Measurements from ENCODE around the gene UTP25.
"Not testable (repeated sequence)": the region's sequence is repeated elsewhere in the genome, so short reads cannot be mapped to it uniquely, and the experiment has no call there.

Gene UTP25

DNA sequence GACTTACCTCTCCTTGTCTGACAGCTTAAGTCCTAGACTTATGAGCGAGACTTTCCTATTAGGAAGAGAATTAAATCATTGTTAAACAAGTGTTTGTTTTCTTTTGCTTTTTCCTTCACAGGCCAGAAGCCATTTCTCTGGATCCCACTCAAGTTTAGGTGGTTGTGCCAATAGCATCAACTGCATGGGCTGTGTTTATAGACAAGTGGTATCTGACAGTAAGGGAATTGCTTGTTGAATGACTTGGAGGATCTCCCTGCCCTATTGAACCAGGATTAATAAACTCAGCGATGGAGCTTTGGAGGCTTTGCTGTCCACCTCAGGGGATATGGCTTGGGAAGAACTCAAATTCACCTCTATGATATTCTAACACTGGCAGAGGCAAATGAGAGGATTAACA is 43.7 kb downstream of the UTP25 start:
- no peak for DNase-seq (ENCODE audit: low read depth in 2 of 2)

DNA sequence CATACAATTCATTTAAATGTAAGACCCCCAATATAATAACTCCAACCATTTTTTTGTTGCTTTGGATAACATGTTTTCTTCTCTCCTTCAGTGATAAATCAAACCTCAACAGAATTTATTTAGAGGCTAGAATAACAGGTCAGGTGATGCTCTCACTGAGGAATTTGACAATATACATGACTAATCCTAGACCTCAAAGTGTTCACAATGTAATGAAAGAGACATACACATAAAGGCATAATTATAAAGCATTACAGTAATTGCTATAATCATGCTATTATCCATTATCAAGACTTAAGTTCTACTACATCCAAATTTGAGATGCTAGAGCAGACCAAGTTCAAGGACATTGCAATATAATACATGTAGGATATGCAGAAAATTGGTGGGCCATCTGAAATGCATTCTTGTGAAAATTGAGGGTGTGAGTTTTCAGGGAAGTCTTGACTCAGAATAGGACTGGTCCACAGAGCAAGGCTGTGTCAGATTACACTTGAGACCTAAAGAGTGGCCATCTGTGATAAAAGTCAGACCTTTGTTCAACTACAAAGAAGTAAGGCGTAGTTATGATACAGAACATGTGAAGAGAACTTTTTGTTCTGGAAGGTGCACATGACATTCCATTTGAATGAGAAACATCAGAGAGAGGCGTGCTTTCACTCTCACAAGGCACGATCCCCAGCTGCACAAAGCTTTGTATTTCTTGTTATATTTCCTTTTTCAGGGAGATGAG is 45.5 kb downstream of the UTP25 start:
- no peak for DNase-seq (ENCODE audit: low read depth in 2 of 2)

DNA sequence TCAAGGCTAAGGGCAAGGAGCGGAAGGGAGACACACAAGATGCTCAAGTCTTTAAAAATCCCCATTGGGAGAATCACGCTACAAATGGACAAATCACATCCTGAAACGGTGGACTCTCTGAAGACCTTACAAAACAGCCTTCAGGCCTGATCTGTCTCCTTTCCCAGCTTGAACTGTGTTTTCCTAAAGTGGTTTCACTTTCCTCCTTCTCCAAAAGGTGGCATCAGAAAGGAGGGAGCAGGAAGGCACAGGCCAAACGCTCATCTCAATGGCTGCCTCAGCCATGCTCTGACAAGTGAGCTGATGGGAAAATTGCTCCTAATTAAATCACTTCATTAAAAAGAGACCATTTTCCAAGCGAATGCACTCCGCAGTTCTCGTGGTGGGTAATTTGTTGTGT is 47.7 kb downstream of the UTP25 start:
- no peak for DNase-seq (ENCODE audit: low read depth in 2 of 2)

DNA sequence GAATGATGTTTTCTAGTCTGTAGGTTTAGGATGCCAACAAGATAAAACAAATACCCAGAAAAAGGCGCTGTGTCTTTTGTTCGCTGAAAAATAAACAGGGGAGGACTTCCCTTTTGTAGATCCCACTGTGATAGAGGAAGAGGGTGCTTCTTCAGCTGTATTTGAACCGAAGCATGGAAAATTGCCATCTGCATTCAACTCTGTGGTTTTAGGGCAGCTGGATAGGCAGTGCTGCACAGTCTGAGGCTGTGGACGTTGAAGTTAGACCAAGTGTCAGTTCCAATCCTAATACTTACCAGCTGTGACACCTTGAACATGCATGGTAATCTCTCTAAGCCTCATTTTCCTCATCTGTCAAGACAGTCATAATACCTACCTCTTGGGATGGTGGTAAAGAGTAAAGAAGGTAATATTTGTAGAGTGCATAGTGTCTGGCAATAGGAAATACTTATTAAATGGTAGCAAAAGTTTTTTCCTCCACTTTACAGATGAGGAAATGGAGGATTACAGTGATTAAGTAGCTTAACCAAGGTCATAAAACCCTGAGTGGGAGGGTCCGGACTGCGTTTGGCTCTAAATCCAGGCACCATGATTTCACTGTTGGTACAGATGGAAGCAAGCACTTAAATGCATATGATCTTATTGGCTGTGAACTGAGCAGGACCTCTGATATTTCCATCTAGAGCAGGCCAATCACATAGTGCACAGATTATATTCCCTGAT is 48.5 kb downstream of the UTP25 start:
- no peak for DNase-seq (ENCODE audit: low read depth in 2 of 2)

DNA sequence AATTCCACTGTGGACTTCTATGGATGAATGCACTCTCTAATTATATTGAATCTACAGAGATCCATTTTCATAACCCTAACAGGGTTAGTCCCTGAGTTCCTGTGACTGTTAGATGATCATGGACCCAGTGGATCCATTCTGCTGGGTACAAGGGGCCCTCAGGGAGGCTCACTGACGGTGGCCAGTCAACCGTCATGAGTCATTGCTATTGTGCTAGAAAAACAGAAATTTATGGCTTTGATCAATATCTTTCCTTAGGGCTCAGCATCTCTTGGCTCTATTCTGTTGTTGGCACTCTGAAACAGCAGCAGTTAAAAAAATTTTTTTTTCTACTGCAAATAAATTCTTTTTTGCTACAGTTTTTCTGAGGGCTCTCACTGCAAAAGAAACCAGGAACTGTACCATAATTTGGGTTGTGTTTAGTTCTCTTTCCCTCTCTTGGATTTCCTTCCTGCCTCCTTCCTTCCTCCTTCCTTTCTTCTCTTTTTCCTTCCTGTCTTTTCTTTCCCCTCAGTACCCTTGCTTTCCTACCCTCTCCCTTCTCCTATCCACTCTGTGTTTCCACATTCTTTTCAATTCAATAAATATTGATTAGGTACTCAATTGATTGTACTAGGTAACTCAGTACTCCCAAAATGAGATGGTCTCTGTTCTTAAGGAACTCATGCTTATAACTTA is 49.5 kb downstream of the UTP25 start:
- DNase-seq (ENCODE audit: low read depth in 2 of 2), result no peak

- no peak for DNase-seq (ENCODE audit: low read depth in 2 of 2)
These were observed 51.2 kb downstream of the UTP25 start for GRCh38 chr1:209878964-209879363.

- DNase-seq (ENCODE audit: low read depth in 2 of 2), result no peak
These were observed 51.8 kb downstream of the UTP25 start for GRCh38 chr1:209879539-209879938.

- DNase-seq (ENCODE audit: low read depth in 2 of 2), result no peak
These were observed 52.3 kb downstream of the UTP25 start for GRCh38 chr1:209880031-209880430.

DNA sequence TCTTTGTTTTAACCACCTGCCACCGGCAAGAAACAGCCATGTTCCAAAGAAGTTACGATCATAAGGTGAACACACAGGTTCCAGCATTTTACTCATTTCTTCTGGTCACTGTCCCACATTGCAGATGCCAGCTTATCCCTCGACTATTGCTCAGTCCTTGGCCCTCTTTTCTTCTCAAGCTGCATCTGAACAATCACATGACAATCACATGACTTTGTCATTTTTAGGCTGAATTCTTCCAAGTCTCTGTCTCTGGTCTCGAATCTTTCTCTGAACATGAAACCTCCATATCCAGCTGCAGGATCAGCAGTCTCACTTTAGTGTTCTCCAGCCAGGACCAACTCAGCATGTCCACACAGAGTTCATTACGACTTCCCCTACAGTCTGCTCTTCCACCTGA is 53.8 kb downstream of the UTP25 start:
- no peak for DNase-seq (ENCODE audit: low read depth in 2 of 2)

DNA sequence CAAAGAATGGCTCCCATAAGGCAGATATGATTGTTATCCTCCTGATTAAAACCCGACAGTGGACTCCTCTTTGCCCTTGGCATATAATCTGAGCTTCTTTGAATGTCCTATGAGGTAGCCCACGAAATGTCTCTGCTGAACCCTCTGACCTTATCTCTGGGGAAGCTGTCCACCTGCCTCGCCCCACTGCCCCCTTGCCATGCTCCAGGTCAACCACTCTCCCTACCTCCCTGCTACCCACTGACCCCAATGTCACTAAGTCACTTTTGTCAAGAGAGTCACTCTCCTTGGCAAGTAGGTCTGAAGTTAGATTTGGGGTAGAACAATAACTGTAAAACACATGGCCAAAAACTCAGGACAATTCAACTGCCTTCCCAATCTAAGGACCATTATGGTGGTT is 54.5 kb downstream of the UTP25 start:
- no peak for DNase-seq (ENCODE audit: low read depth in 2 of 2)

DNA sequence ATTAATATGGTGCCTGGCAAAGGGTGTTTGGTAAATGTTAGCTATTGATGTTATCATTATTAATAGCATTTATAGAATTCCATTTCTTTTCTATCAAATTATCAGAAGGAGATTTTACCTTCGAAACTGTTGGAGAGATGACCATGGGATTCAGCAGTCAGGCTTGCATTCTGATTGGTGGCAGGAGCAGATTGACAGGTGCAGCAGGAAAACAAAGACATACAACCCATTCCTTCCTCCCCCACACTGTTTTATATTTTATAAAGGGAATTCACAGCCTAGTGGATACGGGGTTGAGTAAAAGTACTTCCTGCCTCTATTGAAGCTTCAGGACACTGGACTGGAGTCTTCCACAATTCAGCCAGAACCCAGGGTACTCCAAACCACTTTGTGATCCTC is 55.2 kb downstream of the UTP25 start:
- DNase-seq (ENCODE audit: low read depth in 2 of 2), result no peak

DNA sequence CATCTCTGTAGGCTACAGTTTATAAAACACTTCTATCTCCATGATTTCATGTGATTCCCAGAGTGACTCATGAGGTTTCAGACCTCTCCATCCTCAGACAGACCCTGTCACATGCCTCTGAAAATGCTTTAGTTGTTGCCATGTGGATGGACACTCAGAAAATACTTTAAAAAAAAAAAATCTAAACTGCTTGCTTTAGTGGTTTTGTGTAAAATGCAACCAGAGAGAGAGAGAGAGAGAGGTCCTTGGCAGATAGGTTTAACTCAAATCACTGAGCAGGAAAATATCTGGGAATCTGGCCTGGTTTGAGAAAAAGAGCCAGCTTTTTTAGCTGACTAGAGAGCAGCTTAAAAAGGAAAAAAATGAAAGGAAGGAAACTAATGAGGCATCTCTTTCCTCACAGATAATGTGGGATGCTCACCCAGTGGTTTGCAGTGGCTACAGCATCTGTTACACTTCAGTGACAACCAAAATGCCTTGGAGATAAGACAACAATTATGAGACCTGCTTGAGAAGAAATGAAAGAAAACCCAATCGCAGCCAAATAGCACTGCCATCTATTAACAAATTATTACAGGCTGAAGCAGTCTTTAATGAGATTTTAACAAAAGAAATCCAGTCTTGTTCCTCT is 55.7 kb downstream of the UTP25 start:
- no peak for DNase-seq (ENCODE audit: low read depth in 2 of 2)

- no peak for DNase-seq (ENCODE audit: low read depth in 2 of 2)
These were observed 56.5 kb downstream of the UTP25 start for GRCh38 chr1:209884249-209884648.

DNA sequence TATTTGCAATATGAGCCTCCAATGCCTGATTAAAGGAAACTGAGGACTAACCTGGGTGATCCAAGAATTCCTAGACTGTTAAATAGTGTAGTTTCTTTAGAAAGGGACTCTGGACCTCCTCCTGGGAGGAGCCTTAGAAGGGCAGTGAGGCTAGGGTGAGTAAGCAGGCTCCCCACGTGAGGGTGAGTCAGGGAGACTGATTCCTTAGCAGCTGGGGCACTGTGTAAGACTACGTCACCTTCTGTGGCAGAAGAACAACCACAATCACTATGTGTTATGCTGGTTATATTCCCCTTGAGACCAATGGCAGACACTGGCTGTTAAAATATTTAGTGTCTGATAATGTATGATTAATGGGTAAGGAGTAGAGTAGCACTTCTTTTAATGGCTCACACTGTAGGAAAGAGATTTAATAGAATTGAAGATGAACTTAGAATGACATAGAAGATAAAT is 56.9 kb downstream of the UTP25 start:
- peak in 1 of 2 donors; percentile 20 for DNase-seq (ENCODE audit: low read depth in 2 of 2)

DNA sequence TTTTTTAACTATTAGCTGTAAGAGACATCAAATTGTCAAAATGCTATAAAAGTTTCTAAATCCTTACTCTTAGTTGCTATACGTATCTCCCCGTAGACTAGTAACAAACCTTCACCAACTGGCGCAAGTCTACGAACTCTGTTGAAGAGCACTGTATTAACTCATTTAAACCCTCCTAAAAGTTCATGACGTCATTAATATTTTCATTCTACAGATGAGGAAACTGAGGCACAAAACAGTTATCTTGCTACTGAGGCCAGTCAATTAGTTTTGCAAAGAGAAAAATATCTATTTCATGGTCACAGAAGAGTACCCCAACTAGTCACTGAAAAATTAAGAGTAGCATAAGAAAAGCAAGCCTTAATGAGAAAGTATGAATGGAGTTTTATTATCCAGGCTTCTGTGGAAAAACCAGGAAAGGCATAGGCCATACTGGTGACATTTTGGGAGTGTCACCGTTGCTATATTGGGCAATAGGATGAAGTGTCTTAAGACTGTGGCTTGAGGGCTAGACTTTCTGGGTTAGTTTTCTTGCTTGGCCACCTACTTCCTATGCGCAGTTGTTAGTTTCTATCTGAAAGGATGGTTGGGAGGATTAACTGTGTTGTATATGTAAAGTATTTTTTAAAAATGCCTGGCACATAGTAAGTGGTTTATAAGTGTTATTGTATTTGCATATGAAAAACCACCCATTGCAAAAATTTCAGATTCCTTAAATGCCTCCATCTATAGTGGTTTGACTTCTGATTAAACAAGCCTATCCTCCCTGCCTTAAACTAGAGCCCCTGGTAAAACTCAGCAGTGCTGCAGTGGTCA is 57.8 kb downstream of the UTP25 start:
- no peak for DNase-seq (ENCODE audit: low read depth in 2 of 2)

GRCh38 chr1:209886219-209886536 is 58.4 kb downstream of the UTP25 start:
- DNase-seq (ENCODE audit: low read depth in 2 of 2), result no peak

DNA sequence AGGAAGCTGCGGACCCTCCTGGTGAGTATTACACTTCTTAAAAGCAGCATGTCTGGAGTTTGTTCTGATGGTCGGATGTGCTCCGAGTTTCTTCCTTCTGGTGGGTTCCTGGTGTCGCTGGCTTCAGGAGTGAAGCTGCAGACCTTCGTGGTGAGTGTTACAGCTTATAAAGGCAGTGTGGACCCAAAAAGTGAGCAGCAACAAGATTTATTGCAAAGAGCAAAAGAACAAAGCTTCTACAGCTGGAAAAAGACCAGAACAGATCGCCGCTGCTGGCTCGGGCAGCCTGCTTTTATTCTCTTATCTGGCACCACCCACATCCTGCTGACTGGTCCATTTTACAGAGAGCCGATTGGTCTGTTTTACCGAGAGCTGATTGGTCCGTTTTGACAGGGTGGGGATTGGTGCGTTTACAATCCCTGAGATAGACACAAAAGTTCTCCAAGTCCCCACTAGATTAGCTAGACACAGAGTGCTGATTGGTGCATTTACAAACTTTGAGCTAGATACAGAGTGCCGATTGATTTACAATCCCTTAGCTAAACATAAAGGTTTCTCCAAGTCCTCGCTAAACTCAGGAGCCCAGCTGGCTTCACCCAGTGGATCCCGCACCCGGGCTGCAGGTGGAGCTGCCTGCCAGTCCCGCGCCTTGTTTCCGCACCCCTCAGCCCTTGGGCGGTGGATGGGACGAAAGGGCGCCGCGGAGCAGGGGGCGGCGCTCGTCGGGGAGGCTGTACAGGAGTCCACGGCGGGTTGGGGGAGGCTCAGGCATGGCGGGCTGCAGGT is 60.7 kb downstream of the UTP25 start:
- DNase-seq (ENCODE audit: low read depth in 2 of 2), result not testable (repeated sequence)

DNA sequence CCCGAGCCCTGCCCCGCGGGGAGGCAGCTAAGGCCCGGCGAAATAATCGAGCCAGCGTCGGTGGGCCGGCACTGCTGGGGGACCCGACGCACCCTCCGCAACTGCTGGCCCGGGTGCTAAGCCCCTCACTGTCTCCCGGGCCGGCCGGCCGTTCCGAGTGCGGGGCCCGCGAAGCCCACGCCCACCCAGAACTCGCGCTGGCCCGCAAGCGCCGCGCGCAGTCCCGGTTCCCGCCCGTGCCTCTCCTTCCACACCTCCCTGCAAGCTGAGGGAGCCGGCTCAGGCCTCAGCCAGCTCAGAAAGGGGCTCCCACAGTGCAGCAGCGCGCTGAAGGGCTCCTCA is 61.3 kb downstream of the UTP25 start:
- DNase-seq (ENCODE audit: low read depth in 2 of 2), result no peak

- no peak for DNase-seq (ENCODE audit: low read depth in 2 of 2)
These were observed 63.0 kb downstream of the UTP25 start for GRCh38 chr1:209890641-209891330.

GRCh38 chr1:209893751-209894150 is 66.0 kb downstream of the UTP25 start:
- no peak for DNase-seq (ENCODE audit: low read depth in 2 of 2)
